MV-4-11 (cell line): ENCODE data around the gene SARNP.
"Not testable (repeated sequence)": the region's sequence is repeated elsewhere in the genome, so short reads cannot be mapped to it uniquely, and the experiment has no call there.

Experiments
- DNase-seq: peaks from one replicate; lab custom pipeline; 2025; lab: John Stamatoyannopoulos, UW

The SARNP gene

GRCh38 chr12:55795950-55796349 is 21.6 kb downstream of the SARNP start:
- no peak for DNase-seq

GRCh38 chr12:55789893-55790292 is 27.6 kb downstream of the SARNP start:
- no peak for DNase-seq

GRCh38 chr12:55789171-55789570 is 28.4 kb downstream of the SARNP start:
- no peak for DNase-seq

- no peak for DNase-seq
Measured at GRCh38 chr12:55788546-55788945, 29.0 kb downstream of the SARNP start.

GRCh38 chr12:55780685-55781084 is 36.8 kb downstream of the SARNP start:
- peak; percentile 52 for DNase-seq

GRCh38 chr12:55777856-55778255 is 39.7 kb downstream of the SARNP start:
- no peak for DNase-seq

GRCh38 chr12:55771736-55772135 is 45.8 kb downstream of the SARNP start:
- no peak for DNase-seq

GRCh38 chr12:55767156-55767555 is 50.4 kb downstream of the SARNP start:
- DNase-seq = no peak

GRCh38 chr12:55765736-55766290 is 51.7 kb downstream of the SARNP start:
- DNase-seq = no peak

- no peak for DNase-seq
Measured at GRCh38 chr12:55762646-55763045, 54.9 kb downstream of the SARNP start.

GRCh38 chr12:55760663-55761062 is 56.9 kb downstream of the SARNP start:
- DNase-seq = no peak

GRCh38 chr12:55758575-55758974 is 58.9 kb downstream of the SARNP start:
- not testable (repeated sequence) for DNase-seq

- no peak for DNase-seq
Measured at GRCh38 chr12:55757701-55758100, 59.8 kb downstream of the SARNP start.

- DNase-seq = no peak
Measured at GRCh38 chr12:55755246-55755645, 62.3 kb downstream of the SARNP start.

- DNase-seq = no peak
Measured at GRCh38 chr12:55748230-55748993, 69.1 kb downstream of the SARNP start.

- DNase-seq = no peak
Measured at GRCh38 chr12:55746913-55747231, 70.7 kb downstream of the SARNP start.

GRCh38 chr12:55746174-55746912 is 71.2 kb downstream of the SARNP start:
- DNase-seq = no peak

GRCh38 chr12:55745361-55746173 is 72.0 kb downstream of the SARNP start:
- no peak for DNase-seq

GRCh38 chr12:55744340-55745030 is 73.0 kb downstream of the SARNP start:
- DNase-seq = no peak

- peak; percentile 55 for DNase-seq
Measured at GRCh38 chr12:55743406-55744339, 73.9 kb downstream of the SARNP start.
